Fibroblast of the conjunctiva (primary cell): Measurements from ENCODE around the gene CLPSL1.
A peak's percentile ranks its signal among the peaks of the same experiment; 100 is the strongest.
"Not testable (repeated sequence)": the region's sequence is repeated elsewhere in the genome, so short reads cannot be mapped to it uniquely, and the experiment has no call there.

ENCODE experiments used
- DNase-seq: peaks from one replicate; pipeline ENCODE4 v3.0.0-alpha.2; 2010; ENCODE audit warnings: low read depth

Gene CLPSL1

GRCh38 chr6:35780719-35781118 is at the start of gene CLPSL1:
Gene CLPSL1 (plus strand): TSS chr6:35781019. CDS start chr6:35781111, 92 bp downstream.
- DNase-seq, result no peak

GRCh38 chr6:35731414-35731735 is 49.4 kb upstream of the CLPSL1 start:
- peak; percentile 87 for DNase-seq

- DNase-seq, result peak; percentile 95
Observed at GRCh38 chr6:35731736-35732532, 48.9 kb upstream of the CLPSL1 start.

- DNase-seq, result no peak
Observed at GRCh38 chr6:35733633-35734032, 47.2 kb upstream of the CLPSL1 start.

- not testable (repeated sequence) for DNase-seq
Observed at GRCh38 chr6:35734319-35734718, 46.5 kb upstream of the CLPSL1 start.

GRCh38 chr6:35735452-35735851 is 45.4 kb upstream of the CLPSL1 start:
- no peak for DNase-seq

GRCh38 chr6:35736253-35736894 is 44.4 kb upstream of the CLPSL1 start:
- DNase-seq, result peak; percentile 43

- DNase-seq, result no peak
Observed at GRCh38 chr6:35736982-35737412, 43.8 kb upstream of the CLPSL1 start, which contains the start of gene ARMC12. Gene ARMC12 (plus strand): TSS chr6:35737032. CDS start chr6:35737109, 77 bp downstream.

GRCh38 chr6:35737413-35738211 is 43.2 kb upstream of the CLPSL1 start:
- DNase-seq, result peak; percentile 89

GRCh38 chr6:35739645-35740524 is 40.9 kb upstream of the CLPSL1 start:
- no peak for DNase-seq

GRCh38 chr6:35742842-35743241 is 38.0 kb upstream of the CLPSL1 start:
- no peak for DNase-seq

- no peak for DNase-seq
Observed at GRCh38 chr6:35745509-35745908, 35.3 kb upstream of the CLPSL1 start.

GRCh38 chr6:35746516-35746915 is 34.3 kb upstream of the CLPSL1 start:
- DNase-seq, result no peak

GRCh38 chr6:35747877-35748276 is 32.9 kb upstream of the CLPSL1 start:
- no peak for DNase-seq

GRCh38 chr6:35750557-35750956 is 30.3 kb upstream of the CLPSL1 start:
- DNase-seq, result no peak

- no peak for DNase-seq
Observed at GRCh38 chr6:35751594-35751993, 29.2 kb upstream of the CLPSL1 start.

- no peak for DNase-seq
Observed at GRCh38 chr6:35752330-35752729, 28.5 kb upstream of the CLPSL1 start.

GRCh38 chr6:35754452-35755277 is 26.2 kb upstream of the CLPSL1 start:
- DNase-seq, result no peak

GRCh38 chr6:35755278-35755924 is 25.4 kb upstream of the CLPSL1 start:
- no peak for DNase-seq

- peak; percentile 16 for DNase-seq
Observed at GRCh38 chr6:35757456-35758123, 23.2 kb upstream of the CLPSL1 start.
